HG03066 (cell line): Measurements from ENCODE around the gene ARMC8.

ENCODE experiments used
- ATAC-seq: cut with Tn5 transposase; IDR thresholded peaks from one replicate; pipeline ENCODE4 v1.9.1; 2021; ENCODE audit warnings: low read depth; ENCODE audit not compliant: unreplicated experiment

ARMC8 gene

DNA sequence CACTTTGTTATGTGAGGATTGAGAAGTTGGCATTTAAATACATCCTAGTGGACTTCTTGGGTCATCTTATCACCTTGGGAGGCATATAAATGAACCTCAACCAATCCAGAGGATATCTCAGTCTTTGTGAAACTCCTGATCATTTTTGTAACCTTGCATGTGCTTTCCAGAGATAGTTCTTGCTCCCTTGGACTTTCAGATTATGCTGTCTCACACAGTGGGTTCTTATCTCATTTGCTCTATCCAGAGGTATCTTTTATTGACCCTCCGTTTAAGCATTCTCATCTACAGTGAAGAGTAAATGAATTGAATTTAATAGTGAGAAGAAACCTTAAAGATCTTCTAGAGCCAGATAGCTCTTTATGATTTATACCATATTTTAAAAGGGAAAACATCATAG lies 10.4 kb downstream of the ARMC8 start:
- ATAC-seq: no peak

DNA sequence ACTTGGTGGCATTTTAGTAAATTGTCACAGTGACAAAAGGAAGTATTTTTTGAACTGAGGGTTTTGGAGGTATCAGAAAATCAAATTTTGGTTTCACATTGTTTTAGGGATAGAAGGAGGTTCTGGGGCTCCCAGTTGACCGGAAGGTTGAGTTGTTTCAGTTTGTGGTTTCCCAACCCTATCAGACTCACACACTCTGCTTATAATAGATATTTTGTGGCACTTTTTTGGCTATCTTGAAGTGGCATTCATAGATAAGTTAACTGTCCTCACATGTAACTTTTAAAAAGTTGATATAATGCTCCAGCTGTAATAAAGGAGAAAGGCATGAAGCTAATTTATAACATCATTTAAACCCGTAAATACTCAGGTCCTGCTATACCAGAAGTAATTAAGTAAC lies 12.8 kb downstream of the ARMC8 start:
- ATAC-seq: no peak

DNA sequence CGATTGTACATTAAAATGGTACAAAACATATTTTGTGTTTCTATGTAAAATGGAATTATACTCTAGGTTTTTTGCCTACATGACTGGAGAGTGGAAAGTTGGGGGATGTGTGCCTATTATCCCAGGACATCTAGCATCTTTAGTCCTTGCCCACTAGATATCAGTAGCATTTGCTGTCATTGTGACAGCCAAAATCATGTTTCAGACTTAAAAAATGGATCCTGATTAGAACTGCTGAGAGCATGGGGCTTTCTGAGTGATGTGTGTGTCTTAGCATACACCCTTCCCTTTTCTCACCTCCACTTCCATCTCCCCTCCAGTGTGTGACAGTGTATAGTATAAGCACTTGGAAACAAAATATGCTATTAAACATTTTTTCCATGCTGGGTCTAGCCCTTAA lies 13.3 kb downstream of the ARMC8 start:
- no peak for ATAC-seq

DNA sequence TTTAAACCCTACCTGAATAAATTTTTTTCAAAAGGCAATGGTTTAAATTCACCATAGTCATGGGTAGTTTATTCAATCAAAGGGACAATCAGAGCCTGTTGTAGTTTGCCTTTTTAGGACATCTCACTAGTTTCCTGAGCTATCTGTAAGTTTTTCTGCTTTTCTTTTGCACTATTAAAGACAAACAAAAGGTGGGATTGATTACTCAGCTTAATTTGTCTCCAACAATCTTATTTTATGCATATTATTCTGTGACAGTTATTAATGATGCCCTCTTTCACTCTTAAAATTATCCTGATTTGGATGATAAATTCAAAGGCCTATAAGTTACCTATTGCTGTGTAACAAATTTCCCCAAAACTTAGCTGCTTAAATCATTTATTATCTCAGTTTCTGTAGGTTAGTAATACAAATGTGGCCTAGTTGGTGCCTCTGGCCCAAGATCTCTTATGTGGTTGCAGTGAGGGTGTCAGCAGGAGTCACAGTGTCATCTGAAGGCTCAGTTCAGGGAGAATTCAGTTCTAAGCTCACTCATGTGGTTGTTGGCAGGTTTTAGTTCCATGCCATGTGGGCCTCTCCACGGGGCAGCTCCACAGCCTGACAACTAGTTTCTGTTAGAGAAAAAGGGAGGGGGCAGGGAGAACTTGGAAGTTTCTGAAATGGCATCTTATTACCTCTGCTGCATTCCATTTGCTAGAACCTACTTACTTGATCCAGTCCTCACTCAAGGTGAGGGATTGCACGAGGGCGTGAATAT lies 16.0 kb downstream of the ARMC8 start:
- ATAC-seq: no peak

DNA sequence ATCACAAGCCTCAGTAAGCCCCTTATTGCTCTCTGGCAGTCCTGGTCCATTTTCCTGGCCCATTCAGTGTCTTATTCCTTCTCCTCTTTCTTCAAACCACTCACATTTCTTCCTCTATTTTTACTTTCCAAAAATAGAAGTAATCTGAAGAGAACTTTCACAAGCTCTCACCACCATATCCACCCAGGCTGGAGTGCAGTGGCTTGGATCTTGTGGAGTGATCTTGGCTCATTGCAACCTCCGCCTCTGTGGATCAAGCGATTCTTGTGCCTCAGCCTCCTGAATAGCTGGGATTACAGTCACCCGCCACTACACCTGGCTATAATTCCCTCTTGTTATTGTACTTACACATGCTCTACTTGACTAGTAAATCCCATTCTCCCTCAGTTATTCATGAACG lies 16.8 kb downstream of the ARMC8 start:
- ATAC-seq: no peak

DNA sequence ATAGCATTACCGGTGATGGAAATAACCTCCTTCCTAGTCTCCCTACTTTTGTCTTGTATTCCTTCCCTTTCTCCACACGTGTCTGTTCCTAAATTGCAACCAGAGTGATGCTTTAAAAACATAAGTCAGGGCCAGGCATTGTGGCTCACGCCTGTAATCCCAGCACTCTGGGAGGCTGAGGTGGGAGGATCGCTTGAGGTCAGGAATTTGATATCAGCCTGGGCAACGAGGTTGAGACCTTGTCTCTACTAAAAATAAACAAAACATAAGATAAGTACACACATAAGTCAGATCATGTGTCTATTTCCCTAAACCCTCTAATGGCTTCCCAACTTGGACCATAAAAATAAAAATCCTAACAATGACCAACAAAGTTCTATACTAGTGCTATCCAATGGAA lies 18.4 kb downstream of the ARMC8 start:
- no peak for ATAC-seq

DNA sequence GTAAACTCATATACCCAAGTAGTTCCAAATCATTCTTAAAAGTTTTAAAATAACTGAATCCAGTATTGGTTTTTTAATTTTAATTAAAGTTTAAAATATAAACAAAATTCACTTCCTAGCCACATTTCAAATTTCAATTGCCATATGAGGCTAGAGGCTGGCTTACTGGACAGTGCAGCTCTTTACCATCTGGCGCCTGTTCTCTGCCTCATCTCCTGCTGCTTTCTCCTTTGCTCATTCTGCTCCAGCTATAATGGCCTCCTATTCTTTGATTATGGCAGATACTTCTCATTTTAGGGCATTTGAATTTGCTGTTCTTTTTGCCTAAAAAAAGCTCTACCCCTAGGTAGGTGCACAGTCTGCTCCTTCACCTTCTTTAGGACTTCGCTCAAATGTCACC lies 19.1 kb downstream of the ARMC8 start:
- no peak for ATAC-seq

DNA sequence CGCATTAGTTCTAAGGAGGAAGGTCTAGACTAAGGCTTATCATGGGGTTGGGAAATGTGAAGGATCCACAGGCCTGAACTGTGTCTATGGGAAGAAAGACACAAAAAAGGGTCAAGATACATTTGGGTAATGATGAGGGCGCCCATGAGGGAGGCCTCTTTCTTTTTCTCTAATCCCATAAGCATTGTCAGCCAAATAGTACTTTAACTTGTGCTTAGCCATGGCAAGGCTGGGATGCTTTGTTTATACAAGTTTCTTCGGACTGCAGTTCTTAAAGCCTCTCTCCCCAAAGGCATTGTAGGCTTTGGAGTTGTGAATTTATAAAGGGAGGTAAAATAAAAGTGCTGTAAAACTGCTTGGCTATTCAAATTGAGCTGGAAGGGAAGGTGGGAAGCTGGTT lies 23.4 kb downstream of the ARMC8 start:
- ATAC-seq: no peak

DNA sequence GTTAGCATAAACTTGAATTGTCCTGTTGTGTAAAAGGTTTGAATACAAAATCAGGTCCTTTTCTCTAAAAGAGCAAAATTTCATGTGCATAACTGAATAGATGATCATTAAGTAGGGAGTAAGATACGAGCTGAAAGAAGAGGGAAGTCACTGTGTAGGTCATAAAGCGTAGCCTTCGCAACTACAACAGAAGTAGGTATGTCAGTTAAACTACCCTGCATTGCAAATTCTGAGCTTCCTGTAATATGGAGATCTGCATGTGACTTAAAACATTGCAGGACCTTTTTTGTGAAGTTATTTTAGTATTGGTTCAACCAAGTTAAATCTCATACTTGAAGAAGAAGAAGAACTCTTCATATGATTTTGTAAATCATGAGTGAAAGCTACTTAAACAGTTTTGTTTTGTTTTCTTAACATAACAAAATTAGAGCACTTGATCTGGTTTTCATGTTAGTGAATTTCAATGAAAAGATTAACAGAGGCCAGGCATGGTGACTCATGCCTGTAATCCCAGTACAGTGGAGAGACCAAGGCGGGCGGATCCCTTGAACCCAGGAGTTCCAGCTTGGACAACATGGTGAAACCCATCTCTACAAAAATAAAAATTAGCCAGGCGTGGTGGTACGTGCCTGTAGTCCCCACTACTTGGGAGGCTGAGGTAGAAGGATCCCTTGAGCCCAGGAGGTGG lies 26.4 kb downstream of the ARMC8 start:
- no peak for ATAC-seq

DNA sequence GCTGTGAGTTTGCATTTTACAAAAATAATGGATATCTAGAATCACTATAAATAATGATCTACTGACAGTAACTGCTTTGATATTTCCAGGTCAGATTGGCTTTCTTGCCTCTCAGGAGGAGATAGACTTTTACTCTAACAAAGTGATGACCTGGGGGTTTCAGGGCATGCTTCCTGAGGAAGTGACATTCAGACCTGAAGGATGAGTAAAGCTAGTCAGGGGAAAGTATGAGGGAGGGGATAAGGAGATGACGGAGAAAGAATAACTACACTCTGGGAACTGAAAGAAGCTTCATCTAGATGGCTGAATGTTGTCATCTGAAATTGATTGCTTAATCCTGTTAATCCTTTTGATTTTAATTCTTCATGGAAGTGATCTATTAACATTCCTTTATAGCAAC lies 32.2 kb downstream of the ARMC8 start:
- ATAC-seq: no peak

DNA sequence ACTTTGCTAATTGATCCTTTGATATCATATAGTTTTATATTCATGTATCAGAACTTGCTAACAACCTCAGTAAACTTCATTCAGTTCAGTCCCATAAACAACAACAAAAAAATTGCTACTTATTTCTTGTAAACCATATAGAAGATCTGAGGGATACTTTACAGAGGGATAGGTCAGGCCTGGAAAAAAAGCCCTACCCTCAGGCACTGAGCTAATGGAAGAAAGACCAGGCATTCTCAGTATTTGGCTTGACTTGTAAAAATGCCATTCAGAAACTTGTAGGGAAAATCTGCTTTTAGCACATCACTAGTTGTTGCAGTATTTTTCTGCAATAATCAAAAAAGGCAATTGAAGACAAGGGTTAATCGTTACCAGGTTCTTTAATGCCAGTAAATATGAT lies 33.1 kb downstream of the ARMC8 start:
- ATAC-seq: no peak

DNA sequence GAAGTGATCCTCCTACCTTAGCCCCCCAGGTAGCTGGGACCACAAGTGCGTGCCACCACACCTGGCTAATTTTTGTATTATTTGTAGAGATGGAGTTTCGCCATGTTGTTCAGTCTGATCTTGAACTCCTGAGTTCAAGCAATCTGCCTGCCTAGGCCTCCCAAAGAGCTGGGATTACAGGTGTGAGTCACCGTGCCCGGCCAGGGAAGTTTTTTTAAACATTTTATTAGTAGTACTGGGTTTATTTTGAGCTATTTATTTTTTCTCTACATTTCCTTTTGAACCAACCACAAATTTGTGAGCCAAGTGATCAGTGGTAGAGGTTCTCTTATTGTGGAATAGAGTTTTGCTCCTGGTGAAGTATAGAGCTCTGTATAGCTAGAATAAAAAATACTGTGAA lies 33.7 kb downstream of the ARMC8 start:
- ATAC-seq: no peak

DNA sequence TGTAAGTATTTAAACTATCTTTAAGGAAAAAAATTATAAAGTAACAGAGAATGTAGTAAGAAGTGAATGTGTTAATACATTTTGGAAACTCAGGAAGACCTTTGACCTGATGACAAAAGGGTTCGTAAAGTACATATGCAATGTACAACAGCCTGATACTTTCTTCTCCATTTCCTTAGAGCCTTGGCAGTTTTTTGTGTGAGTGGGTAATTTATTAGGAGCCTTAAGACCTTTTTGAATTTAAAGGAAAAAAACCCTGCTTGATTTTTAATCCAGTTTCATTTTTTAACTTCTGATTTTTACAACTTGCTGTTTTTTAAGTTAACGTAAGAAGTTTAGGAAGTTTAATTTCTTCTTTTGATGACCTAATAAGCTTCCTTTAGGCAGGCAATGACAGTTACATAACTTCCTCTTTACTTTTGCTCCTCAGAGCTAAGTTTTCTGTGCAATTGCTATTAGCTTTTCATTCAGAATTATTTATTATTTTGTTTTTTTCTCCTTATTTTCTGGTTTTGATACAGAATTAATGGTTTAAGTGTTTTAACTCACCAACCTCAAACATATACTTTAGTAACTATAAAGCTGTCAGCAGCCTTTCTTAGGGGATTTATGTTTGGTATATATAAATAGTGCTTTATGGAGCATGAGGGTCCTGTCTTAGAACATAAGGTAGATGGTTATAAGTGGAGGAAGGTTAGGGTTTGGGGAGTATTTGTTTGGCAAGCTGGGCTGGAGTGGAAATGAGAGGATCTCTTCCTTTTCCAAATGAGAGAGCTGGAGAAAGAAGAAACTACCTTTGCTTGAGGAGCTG lies 35.2 kb downstream of the ARMC8 start:
- no peak for ATAC-seq

DNA sequence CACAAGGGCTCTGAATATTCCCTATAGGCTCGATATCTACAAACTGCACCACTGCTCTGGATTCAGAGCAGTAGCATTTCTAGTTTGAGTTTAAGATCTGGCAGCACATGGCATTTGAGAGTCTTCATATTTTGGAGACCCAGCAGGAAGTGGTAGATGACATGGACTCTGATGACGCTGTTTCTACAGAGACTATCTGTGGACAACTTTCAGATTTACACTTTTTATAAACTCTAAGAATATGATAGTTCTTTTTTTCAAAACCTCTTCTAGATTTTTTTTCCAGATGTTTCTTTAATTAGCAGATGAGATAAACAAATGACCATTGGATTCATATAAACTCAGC lies 35.8 kb downstream of the ARMC8 start:
- ATAC-seq: no peak

DNA sequence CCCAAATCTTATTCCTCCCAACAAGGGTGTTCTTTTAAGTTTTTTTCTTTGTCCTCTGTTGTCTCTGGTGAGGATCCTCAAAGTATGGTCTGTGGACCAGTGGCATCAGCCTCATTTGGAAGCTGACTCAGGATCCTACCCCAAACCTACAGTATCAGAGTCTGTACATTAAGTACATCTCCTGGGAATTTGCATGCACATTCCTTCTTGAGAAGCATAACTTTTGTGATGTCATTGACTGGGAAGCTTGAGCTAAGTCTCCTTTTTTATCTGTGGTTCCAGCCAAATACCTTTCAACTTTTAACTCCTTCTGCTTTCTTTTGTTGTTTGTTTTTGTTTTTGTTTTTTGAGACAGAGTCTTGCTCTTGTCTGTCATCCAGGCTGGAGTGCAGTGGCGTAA lies 40.5 kb downstream of the ARMC8 start:
- no peak for ATAC-seq

DNA sequence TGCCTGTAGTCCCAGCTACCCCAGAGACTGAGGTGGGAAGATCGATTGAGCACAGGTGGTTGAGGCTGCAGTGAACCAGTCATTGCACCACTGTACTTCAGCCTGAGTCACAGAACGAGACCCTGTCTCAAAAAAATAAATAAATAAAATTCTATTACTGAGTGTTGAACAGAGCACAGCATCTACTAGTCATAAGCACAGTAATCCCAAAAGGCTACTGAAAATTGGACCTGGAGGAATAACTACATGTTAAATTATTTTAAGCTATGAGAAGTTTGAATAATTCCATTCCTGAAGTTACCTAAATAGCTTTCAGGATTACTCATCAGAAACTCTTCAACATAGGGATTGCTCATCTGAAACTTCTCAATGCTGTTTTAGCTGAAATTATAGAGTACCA lies 43.4 kb downstream of the ARMC8 start:
- no peak for ATAC-seq

DNA sequence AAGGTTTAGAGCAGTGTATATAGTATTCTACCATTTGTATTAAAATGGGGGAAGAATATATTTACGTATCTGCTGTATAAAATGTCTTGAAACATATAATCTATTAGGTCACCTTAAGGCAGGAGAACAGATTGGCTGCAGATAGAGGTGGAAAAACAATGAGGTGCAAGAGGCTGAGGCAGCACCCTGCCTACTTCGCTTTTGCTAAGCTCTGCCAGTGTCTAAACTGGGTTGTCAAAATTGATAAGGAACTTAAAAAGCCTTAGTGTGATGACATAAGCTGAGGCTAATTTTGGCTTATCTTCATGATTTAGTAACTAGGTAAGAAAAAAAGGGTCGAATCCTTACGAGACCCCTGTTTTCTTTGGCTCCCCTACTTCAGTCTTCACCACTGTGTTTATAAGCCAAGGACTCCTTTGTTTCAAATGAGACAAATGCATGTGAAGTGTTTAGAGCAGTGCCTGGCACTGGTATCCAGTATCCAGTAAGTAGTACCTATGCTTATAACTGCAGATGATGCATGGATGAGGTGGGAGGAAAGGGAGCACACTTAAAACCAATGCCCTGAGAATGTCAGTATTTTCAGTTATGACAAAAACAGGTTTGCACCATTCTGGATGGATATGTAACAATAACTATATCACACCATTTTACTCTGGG lies 45.7 kb downstream of the ARMC8 start:
- ATAC-seq: no peak

DNA sequence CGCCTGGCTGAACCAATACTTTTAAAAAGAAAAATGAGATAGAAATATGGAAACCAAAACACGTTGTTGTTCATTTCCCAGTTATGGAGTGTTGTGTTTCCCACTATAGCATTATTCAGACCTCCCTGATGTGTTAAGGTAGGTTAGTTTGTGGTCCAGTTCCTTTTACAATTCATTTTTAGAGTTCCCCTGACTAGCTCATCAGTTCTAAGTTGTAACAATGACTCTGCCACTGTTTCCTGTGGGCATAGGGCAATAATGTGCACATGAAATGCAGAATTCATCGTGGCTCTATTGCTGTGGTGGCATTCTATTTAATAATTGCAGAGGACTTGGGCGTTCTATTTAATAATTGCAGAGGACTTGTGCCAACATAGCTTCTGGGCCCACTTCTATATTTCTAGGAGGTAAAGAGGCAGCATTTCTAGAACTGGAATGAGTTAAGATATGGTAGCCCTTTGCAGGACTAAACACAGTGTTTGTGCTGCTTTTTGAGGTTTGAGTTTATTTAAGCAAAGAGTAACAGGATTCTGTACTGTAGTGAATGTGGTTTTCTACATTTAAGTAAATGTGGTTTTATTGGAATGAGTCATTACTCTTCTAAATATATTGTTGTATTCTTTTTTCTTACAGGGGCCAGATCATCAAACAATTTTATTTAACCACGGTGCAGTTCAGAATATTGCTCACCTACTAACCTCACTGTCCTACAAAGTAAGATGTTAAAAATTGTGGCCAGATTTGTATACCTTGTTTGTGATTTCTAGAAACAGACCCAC lies 47.5 kb downstream of the ARMC8 start:
- ATAC-seq: no peak

DNA sequence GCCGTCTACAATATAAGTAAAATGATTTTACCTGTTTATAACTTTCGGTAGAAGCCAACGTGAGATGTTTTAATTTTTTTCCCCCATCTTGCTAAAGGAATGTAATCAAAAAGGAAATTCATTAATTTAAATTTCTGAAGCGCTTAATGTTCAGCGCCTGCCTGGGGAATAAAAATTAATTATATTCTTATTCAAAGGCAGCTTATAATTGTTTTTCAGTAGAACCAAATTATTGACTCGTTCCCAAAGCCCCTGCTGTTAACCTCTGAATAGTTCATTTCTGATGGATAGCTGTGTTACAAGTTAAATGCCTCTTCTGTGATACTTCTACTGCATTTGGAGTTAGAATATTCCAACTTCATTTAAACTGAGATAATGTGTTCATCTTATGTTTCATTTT lies 51.6 kb downstream of the ARMC8 start:
- no peak for ATAC-seq

DNA sequence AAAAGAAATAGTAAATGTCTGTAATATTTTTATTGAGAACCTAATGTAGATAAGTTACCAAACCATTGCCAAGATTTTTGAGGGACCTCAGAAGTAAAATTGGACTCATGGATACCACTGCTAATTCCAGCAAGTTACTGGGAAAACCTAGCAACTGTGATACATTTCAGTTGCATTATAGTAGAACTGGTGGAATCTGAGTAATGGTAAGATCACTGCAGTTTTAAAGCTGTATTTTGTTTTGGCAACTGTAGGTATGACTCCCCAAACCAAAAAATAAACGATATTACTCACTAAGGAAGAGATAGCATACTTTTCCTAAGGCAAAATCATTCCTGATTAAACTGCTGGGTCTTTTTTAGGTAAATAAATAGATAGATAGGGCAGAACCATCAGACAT lies 54.0 kb downstream of the ARMC8 start:
- no peak for ATAC-seq
